ENCODE data around the gene TCOF1.

Gene TCOF1

GRCh38 chr5:150397146-150397781, 39.8 kb downstream of the TCOF1 start:
- Histone ChIP-seq H3K4me3 (ENCODE audit: low read length) (no peak overlapping the region), H3K9ac (ENCODE audit: low read length) (no peak overlapping the region), H3K4me1 (ENCODE audit: control insufficient read depth, low read depth, low read length) (no peaks in the 10 kb centered on the region), H3K36me3 (ENCODE audit: control insufficient read depth, low read depth, low read length) (peaks cover 77% of the 10 kb centered on the region), H3K27ac (ENCODE audit: low read length) (no peak overlapping the region), H3K27me3 (ENCODE audit: control insufficient read depth, insufficient read depth, low read length) (no peaks in the 10 kb centered on the region), H3K9me3 (ENCODE audit: control insufficient read depth, low read depth, low read length) (no peaks in the 10 kb centered on the region)

- Histone ChIP-seq H3K9ac (ENCODE audit: low read length) (no peak overlapping the region), H3K27ac (ENCODE audit: low read length) (no peak overlapping the region), H3K4me3 (ENCODE audit: low read length) (no peak overlapping the region), H3K9me3 (ENCODE audit: control insufficient read depth, low read depth, low read length) (no peaks in the 10 kb centered on the region), H3K27me3 (ENCODE audit: control insufficient read depth, insufficient read depth, low read length) (no peaks in the 10 kb centered on the region), H3K4me1 (ENCODE audit: control insufficient read depth, low read depth, low read length) (no peaks in the 10 kb centered on the region), H3K36me3 (ENCODE audit: control insufficient read depth, low read depth, low read length) (peaks cover 70% of the 10 kb centered on the region)
These were observed 40.6 kb downstream of the TCOF1 start for GRCh38 chr5:150397782-150398721.

- H3K4me3 ChIP-seq (ENCODE audit: low read length), result no peak overlapping the region
- no peak overlapping the region for H3K9ac ChIP-seq (ENCODE audit: low read length)
- no peak overlapping the region for H3K27ac ChIP-seq (ENCODE audit: low read length)
- H3K4me1 ChIP-seq (ENCODE audit: control insufficient read depth, low read depth, low read length), result no peaks in the 10 kb centered on the region
- H3K9me3 ChIP-seq (ENCODE audit: control insufficient read depth, low read depth, low read length), result no peaks in the 10 kb centered on the region
- H3K36me3 ChIP-seq (ENCODE audit: control insufficient read depth, low read depth, low read length), result peaks cover 64% of the 10 kb centered on the region
- H3K27me3 ChIP-seq (ENCODE audit: control insufficient read depth, insufficient read depth, low read length), result no peaks in the 10 kb centered on the region
These were observed 41.4 kb downstream of the TCOF1 start for GRCh38 chr5:150398722-150399523.

GRCh38 chr5:150399524-150400211, 42.2 kb downstream of the TCOF1 start:
- no peak overlapping the region for H3K9ac ChIP-seq (ENCODE audit: low read length)
- H3K27me3 ChIP-seq (ENCODE audit: control insufficient read depth, insufficient read depth, low read length), result no peaks in the 10 kb centered on the region
- no peak overlapping the region for H3K27ac ChIP-seq (ENCODE audit: low read length)
- no peaks in the 10 kb centered on the region for H3K9me3 ChIP-seq (ENCODE audit: control insufficient read depth, low read depth, low read length)
- H3K36me3 ChIP-seq (ENCODE audit: control insufficient read depth, low read depth, low read length), result peaks cover 59% of the 10 kb centered on the region
- H3K4me1 ChIP-seq (ENCODE audit: control insufficient read depth, low read depth, low read length), result no peaks in the 10 kb centered on the region
- no peak overlapping the region for H3K4me3 ChIP-seq (ENCODE audit: low read length)

GRCh38 chr5:150400316-150401075, 43.0 kb downstream of the TCOF1 start:
- no peaks in the 10 kb centered on the region for H3K27me3 ChIP-seq (ENCODE audit: control insufficient read depth, insufficient read depth, low read length)
- peaks cover 52% of the 10 kb centered on the region for H3K36me3 ChIP-seq (ENCODE audit: control insufficient read depth, low read depth, low read length)
- H3K9ac ChIP-seq (ENCODE audit: low read length), result no peak overlapping the region
- H3K9me3 ChIP-seq (ENCODE audit: control insufficient read depth, low read depth, low read length), result no peaks in the 10 kb centered on the region
- no peak overlapping the region for H3K4me3 ChIP-seq (ENCODE audit: low read length)
- H3K27ac ChIP-seq (ENCODE audit: low read length), result no peak overlapping the region
- H3K4me1 ChIP-seq (ENCODE audit: control insufficient read depth, low read depth, low read length), result no peaks in the 10 kb centered on the region

- H3K4me3 ChIP-seq (ENCODE audit: low read length), result no peak overlapping the region
- H3K4me1 ChIP-seq (ENCODE audit: control insufficient read depth, low read depth, low read length), result no peaks in the 10 kb centered on the region
- no peaks in the 10 kb centered on the region for H3K9me3 ChIP-seq (ENCODE audit: control insufficient read depth, low read depth, low read length)
- no peak overlapping the region for H3K9ac ChIP-seq (ENCODE audit: low read length)
- no peaks in the 10 kb centered on the region for H3K27me3 ChIP-seq (ENCODE audit: control insufficient read depth, insufficient read depth, low read length)
- H3K27ac ChIP-seq (ENCODE audit: low read length), result no peak overlapping the region
- peaks cover 47% of the 10 kb centered on the region for H3K36me3 ChIP-seq (ENCODE audit: control insufficient read depth, low read depth, low read length)
These were observed 43.5 kb downstream of the TCOF1 start for GRCh38 chr5:150401076-150401375.

GRCh38 chr5:150401376-150402228, 44.1 kb downstream of the TCOF1 start:
- Histone ChIP-seq H3K27me3 (ENCODE audit: control insufficient read depth, insufficient read depth, low read length) (no peaks in the 10 kb centered on the region), H3K9ac (ENCODE audit: low read length) (no peak overlapping the region), H3K4me1 (ENCODE audit: control insufficient read depth, low read depth, low read length) (no peaks in the 10 kb centered on the region), H3K4me3 (ENCODE audit: low read length) (no peak overlapping the region), H3K9me3 (ENCODE audit: control insufficient read depth, low read depth, low read length) (no peaks in the 10 kb centered on the region), H3K36me3 (ENCODE audit: control insufficient read depth, low read depth, low read length) (peaks cover 41% of the 10 kb centered on the region), H3K27ac (ENCODE audit: low read length) (no peak overlapping the region)

GRCh38 chr5:150402229-150402773, 44.8 kb downstream of the TCOF1 start:
- Histone ChIP-seq H3K4me3 (ENCODE audit: low read length) (no peak overlapping the region), H3K9me3 (ENCODE audit: control insufficient read depth, low read depth, low read length) (no peaks in the 10 kb centered on the region), H3K27ac (ENCODE audit: low read length) (no peak overlapping the region), H3K9ac (ENCODE audit: low read length) (no peak overlapping the region), H3K4me1 (ENCODE audit: control insufficient read depth, low read depth, low read length) (no peaks in the 10 kb centered on the region), H3K27me3 (ENCODE audit: control insufficient read depth, insufficient read depth, low read length) (no peaks in the 10 kb centered on the region), H3K36me3 (ENCODE audit: control insufficient read depth, low read depth, low read length) (peaks cover 39% of the 10 kb centered on the region)

- H3K9ac ChIP-seq (ENCODE audit: low read length), result no peak overlapping the region
- H3K4me3 ChIP-seq (ENCODE audit: low read length), result no peak overlapping the region
- no peak overlapping the region for H3K27ac ChIP-seq (ENCODE audit: low read length)
- no peaks in the 10 kb centered on the region for H3K27me3 ChIP-seq (ENCODE audit: control insufficient read depth, insufficient read depth, low read length)
- H3K36me3 ChIP-seq (ENCODE audit: control insufficient read depth, low read depth, low read length), result peaks cover 37% of the 10 kb centered on the region
- no peaks in the 10 kb centered on the region for H3K9me3 ChIP-seq (ENCODE audit: control insufficient read depth, low read depth, low read length)
- H3K4me1 ChIP-seq (ENCODE audit: control insufficient read depth, low read depth, low read length), result no peaks in the 10 kb centered on the region
These were observed 45.4 kb downstream of the TCOF1 start for GRCh38 chr5:150402901-150403342.

- H3K4me3 ChIP-seq (ENCODE audit: low read length), result no peak overlapping the region
- H3K9me3 ChIP-seq (ENCODE audit: control insufficient read depth, low read depth, low read length), result no peaks in the 10 kb centered on the region
- H3K4me1 ChIP-seq (ENCODE audit: control insufficient read depth, low read depth, low read length), result no peaks in the 10 kb centered on the region
- H3K27ac ChIP-seq (ENCODE audit: low read length), result no peak overlapping the region
- H3K36me3 ChIP-seq (ENCODE audit: control insufficient read depth, low read depth, low read length), result peaks cover 27% of the 10 kb centered on the region
- no peak overlapping the region for H3K9ac ChIP-seq (ENCODE audit: low read length)
- no peaks in the 10 kb centered on the region for H3K27me3 ChIP-seq (ENCODE audit: control insufficient read depth, insufficient read depth, low read length)
These were observed 46.6 kb downstream of the TCOF1 start for GRCh38 chr5:150404121-150404520.

All from iPS-18a (cell line).